ENCODE data around the gene SLC27A3. TPM values are rescaled to one million over a fixed set of nuclear protein-coding genes. Genes with fewer than 3 reads are reported as not detected.

The SLC27A3 gene
- polyA plus RNA-seq, 2 of the 4 experiments (the other 2 are of a cell fraction): 1.3 to 2.1 TPM

GRCh38 chr1:153800516-153800915 is 25.3 kb downstream of the SLC27A3 start:
- H3K9me3 ChIP-seq: no peaks in the 10 kb centered on the region
- ATAC-seq (no peak), FAIRE-seq (no peak), DNase-seq (ENCODE audit: low read depth in 1 of 2, low spot score in 1 of 2) (no peak)
- WGBS (ENCODE audit: missing lambda C conversion rate): 92% methylated on average over 6 of the region's 7 CpGs
- H3K4me3 ChIP-seq: no peak overlapping the region
- ChIA-PET POLR2A (no interaction called here), CTCF (interaction anchor here (1.1 to 5.7 kb wide), 4 partner anchors 10 to 187 kb away, joined by 3 to 51 read pairs (median 16); partner anchors contain the start of genes DENND4B and RAB13)
- no peak overlapping the region for H3K27ac ChIP-seq
- no peak for TF ChIP-seq CHD4 (IDR thresholded peaks at IDR 0.05; ENCODE audit: borderline replicate concordance)
- no peak for TF ChIP-seq ZFP36 (IDR thresholded peaks at IDR 0.05; ENCODE audit: borderline replicate concordance, partially characterized antibody)
- no peak for TF ChIP-seq GATA3 (IDR thresholded peaks at IDR 0.05; ENCODE audit: borderline replicate concordance)
- TF ChIP-seq MAFK (IDR thresholded peaks at IDR 0.05; ENCODE audit: partially characterized antibody): no peak
- TF ChIP-seq HOXB5 (CRISPR knock-in tag; IDR thresholded peaks at IDR 0.05): no peak
- TF ChIP-seq RNF2 (IDR thresholded peaks at IDR 0.05; ENCODE audit: borderline replicate concordance, low read depth): no peak
- no peak overlapping the region for H3K4me2 ChIP-seq
- peaks cover 4% of the 10 kb centered on the region; the same call in 2 of the 3 replicates for H3K4me1 ChIP-seq

DNA sequence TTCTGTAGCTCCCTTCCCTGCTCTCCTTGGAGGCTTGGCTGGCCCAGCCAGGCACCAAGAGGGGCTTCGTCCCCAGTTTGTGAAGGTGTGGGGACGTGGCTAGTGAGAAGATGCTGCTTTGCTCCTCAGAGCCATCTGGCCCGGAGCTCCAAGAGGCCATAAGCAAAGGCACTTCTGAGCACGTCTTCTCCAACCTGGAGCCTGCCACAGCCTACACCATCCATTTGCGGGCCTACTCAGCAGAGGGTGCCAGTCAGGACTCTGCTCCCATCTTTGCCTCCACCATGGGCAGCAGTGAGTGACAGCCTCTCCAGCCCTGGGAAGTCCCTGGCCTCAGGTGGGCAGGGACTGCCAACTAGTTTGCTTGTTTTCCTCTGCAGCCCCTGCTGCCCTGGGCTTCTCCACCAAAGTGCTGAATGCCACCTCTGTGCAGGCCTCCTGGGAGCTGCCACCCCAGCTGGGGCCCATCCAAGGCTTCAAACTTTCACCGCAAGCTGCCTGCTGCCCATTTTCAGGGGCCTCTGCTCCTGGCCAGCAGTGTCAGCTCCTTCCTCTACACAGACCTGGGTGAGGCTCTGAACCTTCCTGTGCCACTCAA is 25.9 kb downstream of the SLC27A3 start:
- TF ChIP-seq RNF2 (IDR thresholded peaks at IDR 0.05; ENCODE audit: borderline replicate concordance, low read depth): no peak
- no peak for TF ChIP-seq NFE2L2 (conservative IDR thresholded peaks at IDR 0.05; ENCODE audit: low read length)
- TF ChIP-seq JUN (IDR thresholded peaks at IDR 0.05): no peak
- CTCF ChIA-PET: interaction anchor here (1.1 to 5.7 kb wide), 5 partner anchors 10 to 186 kb away, joined by 3 to 51 read pairs (median 5); partner anchors contain the start of genes DENND4B and RAB13

DNA sequence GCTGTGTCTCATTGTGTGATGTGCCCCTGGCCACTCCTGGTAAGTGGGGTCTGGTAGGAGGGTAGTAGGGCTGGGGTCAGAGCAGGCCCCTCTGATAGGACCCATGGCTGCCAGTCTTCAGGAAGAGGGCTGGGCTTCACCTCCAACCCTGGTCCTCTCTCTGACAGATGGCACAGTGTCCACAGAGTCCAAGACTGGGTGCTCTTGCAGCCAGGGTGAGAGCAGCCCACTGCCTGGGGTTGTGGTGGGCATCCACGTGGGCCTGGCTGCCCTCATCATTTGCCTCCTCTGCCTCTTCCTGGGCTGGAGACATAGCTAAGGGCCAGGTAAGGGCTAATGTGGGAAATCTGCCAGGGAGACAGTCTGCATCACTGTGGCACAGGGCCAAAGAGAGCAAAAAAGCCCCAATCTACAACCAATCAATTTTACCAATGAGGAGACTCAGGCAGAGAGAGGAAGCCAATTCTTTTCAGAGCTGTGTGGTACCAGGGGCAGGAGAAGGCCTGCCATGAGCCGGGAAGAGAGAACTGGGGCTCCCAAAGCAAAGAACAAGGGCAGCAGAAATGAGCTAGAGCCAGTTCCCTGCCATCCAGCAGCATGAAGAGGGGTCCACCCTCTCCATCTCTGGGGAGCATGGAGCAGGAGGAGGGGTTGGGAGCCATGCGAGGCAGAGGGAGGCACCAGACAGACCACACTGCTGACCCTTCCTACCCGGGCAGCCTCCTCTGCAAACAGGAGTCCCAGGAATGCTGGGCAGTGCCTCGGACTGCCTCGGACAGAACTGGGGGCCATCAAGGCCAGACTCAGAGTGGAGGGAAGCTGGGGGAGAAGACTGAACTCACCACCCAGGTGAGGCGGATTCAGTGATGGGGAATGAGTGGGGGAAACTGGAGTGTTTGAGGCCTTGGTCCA is 26.8 kb downstream of the SLC27A3 start:
- H3K27ac ChIP-seq: no peak overlapping the region
- ChIA-PET CTCF (interaction anchor here (0.7 to 5.7 kb wide), 9 partner anchors 10 to 185 kb away, joined by 3 to 51 read pairs (median 4); partner anchors contain the start of genes CREB3L4, GATAD2B and RAB13), POLR2A (interaction anchor here (0.6 to 0.9 kb wide), 2 partner anchors 48 to 145 kb away, joined by 3 to 5 read pairs; partner anchors contain the start of gene DENND4B)
- no peaks in the 10 kb centered on the region for H3K9me3 ChIP-seq
- WGBS (ENCODE audit: missing lambda C conversion rate): 93% methylated on average over 7 of the region's 7 CpGs
- DNase-seq (ENCODE audit: low read depth in 1 of 2, low spot score in 1 of 2) (no peak), ATAC-seq (no peak), FAIRE-seq (no peak)
- TF ChIP-seq SMC3 (IDR thresholded peaks at IDR 0.05) (no peak), ZNF302 (CRISPR knock-in tag; IDR thresholded peaks at IDR 0.05) (no peak), FOXS1 (CRISPR knock-in tag; IDR thresholded peaks at IDR 0.05) (no peak), EHF (CRISPR knock-in tag; IDR thresholded peaks at IDR 0.05) (no peak), EHMT2 (IDR thresholded peaks at IDR 0.05; ENCODE audit: low read depth) (no peak), KDM1A (IDR thresholded peaks at IDR 0.05; ENCODE audit: low read depth) (no peak), CEBPB (IDR thresholded peaks at IDR 0.05) (no peak), CHD2 (IDR thresholded peaks at IDR 0.05; ENCODE audit: low read length, partially characterized antibody) (no peak), BCL3 (IDR thresholded peaks at IDR 0.05) (no peak), ZC3H11A (IDR thresholded peaks at IDR 0.05) (no peak), TFCP2L1 (CRISPR knock-in tag; IDR thresholded peaks at IDR 0.05) (no peak), RNF2 (IDR thresholded peaks at IDR 0.05; ENCODE audit: borderline replicate concordance, low read depth) (no peak), REST (IDR thresholded peaks at IDR 0.05) (no peak), CHD4 (IDR thresholded peaks at IDR 0.05; ENCODE audit: borderline replicate concordance) (no peak), HOXB13 (CRISPR knock-in tag; IDR thresholded peaks at IDR 0.05; ENCODE audit: low read depth) (no peak), POLR2A (IDR thresholded peaks at IDR 0.05; ENCODE audit: low read length) (no peak), E2F6 (IDR thresholded peaks at IDR 0.05; ENCODE audit: borderline replicate concordance, low read depth) (no peak)
- H3K4me1 ChIP-seq: peaks cover 14% of the 10 kb centered on the region; the same call in 2 of the 3 replicates
- no peak overlapping the region for H3K4me3 ChIP-seq
- H3K4me2 ChIP-seq: no peak overlapping the region

More for the DNA sequence above, 25.9 kb downstream of the SLC27A3 start:
- 94% methylated on average over 6 of the region's 6 CpGs for WGBS (ENCODE audit: missing lambda C conversion rate)
- POLR2A ChIA-PET: interaction anchor here (0.9 kb wide), 1 partner anchor 146 kb away, joined by 3 read pairs; the partner anchor contains the start of gene DENND4B
- Histone ChIP-seq H3K27ac (no peak overlapping the region), H3K9me3 (no peaks in the 10 kb centered on the region), H3K4me3 (no peak overlapping the region), H3K4me2 (no peak overlapping the region), H3K4me1 (peaks cover 10% of the 10 kb centered on the region; the same call in 2 of the 3 replicates)
- no peak for FAIRE-seq
- no peak for ATAC-seq
- DNase-seq (ENCODE audit: low read depth in 1 of 2, low spot score in 1 of 2): no peak
